Testis (tissue), 3 donors: ENCODE results near the gene IL7R. TPM values are rescaled to one million over a fixed set of nuclear protein-coding genes. Genes with fewer than 3 reads are reported as not detected.
"Not testable (repeated sequence)": the region's sequence is repeated elsewhere in the genome, so short reads cannot be mapped to it uniquely, and the experiment has no call there.

Source experiments
- DNase-seq: peaks from one replicate; pipeline ENCODE4 v3.0.0-alpha.2; 2019
- H3K27ac ChIP-seq, 2 donors: fragments of 200-600 bp; sonication (generic); one replicate each; pipeline ENCODE4 v1.5.1; 2019
- H3K27me3 ChIP-seq: fragments of 200-600 bp; sonication (generic); one replicate; pipeline ENCODE4 v1.5.1; 2019
- H3K36me3 ChIP-seq: fragments of 200-600 bp; sonication (generic); one replicate; pipeline ENCODE4 v1.5.1; 2017; ENCODE audit warnings: low read depth; ENCODE audit errors: missing control alignments
- H3K4me1 ChIP-seq: fragments of 200-600 bp; sonication (generic); one replicate; pipeline ENCODE4 v1.5.1; 2019
- H3K4me3 ChIP-seq, 2 donors: fragments of 200-600 bp; sonication (generic); one replicate each; pipeline ENCODE4 v1.5.1; 2017 to 2019
- H3K9me3 ChIP-seq: fragments of 200-600 bp; sonication (generic); one replicate; pipeline ENCODE4 v1.5.1; 2017
- POLR2A ChIP-seq: fragments of 450-650 bp; IDR thresholded peaks from one replicate; pipeline ENCODE4 v1.6.1; 2017; ENCODE audit warnings: antibody characterized with exemption, mild to moderate bottlenecking, moderate library complexity
- WGBS, 2 donors: methylation state at CpG; one replicate each; pipeline ENCODE4 v1.1.5; 2018; 5-methylcytosine and 5-hydroxymethylcytosine counted together
- intact Hi-C: fragments of 100-400 bp; cut with DNase I; formaldehyde crosslinking; loops from one replicate; pipeline ENCODE4 v1.15.1; 2023; ENCODE audit warnings: low total_unique reads
- polyA plus RNA-seq: library from polyadenylated mRNA; stranded (reverse); fragments of 350-450 nt; fragmentation: Illumina TruSeq; extraction: RNeasy Lipid Tissue Mini Kit (QIAGEN cat#74804); gene quantifications from one replicate; pipeline ENCODE4 v1.2.3, GENCODE V29; 2014; ENCODE audit warnings: low read depth, low replicate concordance; ENCODE audit not compliant: insufficient read depth
- total RNA-seq, 2 donors: library from RNA; depleted of rRNA; stranded (reverse); fragments of >200 nt; gene quantifications; one replicate each; pipeline ENCODE4 v1.2.3, GENCODE V29; 2016
- TF ChIP-seq, protein P1 (sequence below), 3 experiments: fragments of 450-650 bp in 2 of 3; fragments of 200-600 bp in 1 of 3; sonication (generic) in 1 of 3; IDR thresholded peaks; one replicate each; pipeline ENCODE4 v1.5.1; 2016 to 2019; ENCODE audit warnings: antibody characterized with exemption in 3 of 3, mild to moderate bottlenecking in 2 of 3, moderate library complexity in 1 of 3

The IL7R gene
- total and polyA plus RNA-seq, 3 donors from 2014 or later: 7.6 to 17.5 (median 12.1) TPM

DNA sequence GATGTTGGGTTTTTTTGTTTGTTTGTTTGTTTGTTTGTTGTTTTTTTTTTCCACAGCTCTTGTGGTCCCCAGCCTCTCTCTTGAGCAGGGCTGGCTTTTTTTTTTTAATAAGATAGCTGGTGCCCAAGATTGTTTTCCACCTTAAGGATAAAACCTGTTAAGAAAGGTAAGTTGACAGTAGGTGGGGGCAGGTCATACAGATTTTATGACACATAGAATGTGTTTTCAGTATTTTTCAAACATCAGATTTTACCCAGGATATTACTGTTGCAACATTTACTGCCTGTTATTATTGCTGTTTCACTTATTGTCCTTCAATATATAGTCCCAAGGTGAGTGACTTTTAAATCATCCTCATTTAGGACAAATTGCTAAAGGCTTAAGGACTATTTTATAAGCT is 3.9 kb upstream of the IL7R start:
- no peak for DNase-seq
- Histone ChIP-seq H3K27ac (peak overlapping the region; percentile 5 to 81), H3K4me1 (peaks cover 37% of the 10 kb centered on the region), H3K4me3 (no peak overlapping the region), H3K27me3 (no peaks in the 10 kb centered on the region), H3K36me3 (no peaks in the 10 kb centered on the region), H3K9me3 (no peaks in the 10 kb centered on the region)
- intact Hi-C loops: no loop called here
- no peak for TF ChIP-seq POLR2A
- TF ChIP-seq, protein P1, sequence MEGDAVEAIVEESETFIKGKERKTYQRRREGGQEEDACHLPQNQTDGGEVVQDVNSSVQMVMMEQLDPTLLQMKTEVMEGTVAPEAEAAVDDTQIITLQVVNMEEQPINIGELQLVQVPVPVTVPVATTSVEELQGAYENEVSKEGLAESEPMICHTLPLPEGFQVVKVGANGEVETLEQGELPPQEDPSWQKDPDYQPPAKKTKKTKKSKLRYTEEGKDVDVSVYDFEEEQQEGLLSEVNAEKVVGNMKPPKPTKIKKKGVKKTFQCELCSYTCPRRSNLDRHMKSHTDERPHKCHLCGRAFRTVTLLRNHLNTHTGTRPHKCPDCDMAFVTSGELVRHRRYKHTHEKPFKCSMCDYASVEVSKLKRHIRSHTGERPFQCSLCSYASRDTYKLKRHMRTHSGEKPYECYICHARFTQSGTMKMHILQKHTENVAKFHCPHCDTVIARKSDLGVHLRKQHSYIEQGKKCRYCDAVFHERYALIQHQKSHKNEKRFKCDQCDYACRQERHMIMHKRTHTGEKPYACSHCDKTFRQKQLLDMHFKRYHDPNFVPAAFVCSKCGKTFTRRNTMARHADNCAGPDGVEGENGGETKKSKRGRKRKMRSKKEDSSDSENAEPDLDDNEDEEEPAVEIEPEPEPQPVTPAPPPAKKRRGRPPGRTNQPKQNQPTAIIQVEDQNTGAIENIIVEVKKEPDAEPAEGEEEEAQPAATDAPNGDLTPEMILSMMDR (IDR thresholded peaks at IDR 0.05): no peak

DNA sequence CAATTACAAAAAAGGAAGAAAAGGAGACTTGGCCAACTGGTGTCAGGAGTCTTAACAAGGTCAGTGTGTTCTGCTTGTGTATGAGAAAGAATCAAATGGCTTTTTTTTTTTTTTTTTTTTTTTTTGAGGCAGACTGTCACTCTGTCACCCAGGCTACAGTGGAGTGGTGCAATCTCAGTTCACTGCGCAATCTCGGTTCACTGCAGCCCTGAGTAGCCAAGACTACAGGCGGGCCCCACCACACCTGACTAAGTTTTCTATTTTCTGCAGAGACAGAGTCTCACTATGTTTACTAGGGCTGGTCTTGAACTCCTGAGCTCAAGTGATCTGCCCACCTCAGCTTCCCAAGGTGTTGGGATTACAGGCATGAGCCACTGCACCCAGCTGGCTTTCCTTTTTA is 3.1 kb upstream of the IL7R start:
- 47 to 59% methylated on average over 3 of the region's 3 CpGs for WGBS, 2 donors
- Histone ChIP-seq H3K27me3 (no peaks in the 10 kb centered on the region), H3K27ac (peak overlapping the region; percentile 5 to 81), H3K9me3 (no peaks in the 10 kb centered on the region), H3K4me1 (peaks cover 37% of the 10 kb centered on the region), H3K4me3 (no peak overlapping the region), H3K36me3 (no peaks in the 10 kb centered on the region)
- TF ChIP-seq, protein P1 (IDR thresholded peaks at IDR 0.05): no peak
- TF ChIP-seq POLR2A: no peak
- peak; percentile 47 for DNase-seq
- intact Hi-C loops: no loop called here

DNA sequence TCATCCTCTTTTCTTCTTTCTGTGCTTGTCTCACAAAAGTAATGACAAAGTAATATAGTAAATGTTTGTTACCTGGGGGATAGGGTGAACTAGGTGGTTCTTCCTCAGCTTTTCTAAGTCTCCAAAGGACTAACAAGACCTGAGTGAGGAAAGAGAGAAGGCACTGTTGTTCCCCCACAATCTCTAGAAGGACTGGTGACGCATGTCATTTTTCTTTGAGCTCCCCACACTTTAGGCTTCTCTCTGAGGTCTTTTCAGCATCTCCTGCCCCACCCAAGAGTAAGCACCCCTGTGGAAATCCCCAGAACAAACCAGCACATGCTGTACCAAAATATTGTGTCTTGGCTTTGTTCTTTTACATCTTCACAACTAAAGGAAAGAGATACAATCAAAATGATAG is 2.4 kb upstream of the IL7R start:
- Histone ChIP-seq H3K36me3 (no peaks in the 10 kb centered on the region), H3K27ac (peak overlapping the region; percentile 5 to 81), H3K27me3 (no peaks in the 10 kb centered on the region), H3K4me3 (no peak overlapping the region), H3K9me3 (no peaks in the 10 kb centered on the region), H3K4me1 (peaks cover 37% of the 10 kb centered on the region)
- WGBS, 2 donors: 48 to 64% methylated on average over 1 of the region's 1 CpG
- DNase-seq: no peak
- intact Hi-C loops: no loop called here
- TF ChIP-seq POLR2A: no peak
- TF ChIP-seq, protein P1 (IDR thresholded peaks at IDR 0.05): no peak

DNA sequence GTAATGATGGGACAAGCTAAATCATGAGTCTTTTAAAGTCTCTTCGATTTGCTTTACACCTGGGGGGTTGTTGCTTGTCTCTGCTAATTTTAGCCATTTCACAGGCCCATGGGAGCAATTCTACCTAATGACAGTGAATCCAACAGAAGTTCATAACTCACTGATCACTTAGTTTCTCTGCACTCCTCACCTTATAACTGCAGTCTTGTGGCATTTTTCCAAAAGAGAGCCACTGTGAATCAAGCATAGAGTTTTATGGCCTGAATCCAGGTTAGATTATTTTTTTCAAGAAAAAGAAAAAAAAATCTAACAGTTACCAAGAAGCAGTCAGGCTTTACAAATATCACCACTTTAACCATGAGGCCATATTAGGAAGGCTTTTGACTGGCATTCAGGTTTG is 1.5 kb upstream of the IL7R start:
- H3K36me3 ChIP-seq: no peaks in the 10 kb centered on the region
- H3K27ac ChIP-seq: peak overlapping the region in 1 of 2 donors; percentile 81
- H3K4me3 ChIP-seq: no peak overlapping the region
- TF ChIP-seq, protein P1 (IDR thresholded peaks at IDR 0.05): no peak
- no peak for TF ChIP-seq POLR2A
- intact Hi-C loops: no loop called here
- no peaks in the 10 kb centered on the region for H3K9me3 ChIP-seq
- H3K27me3 ChIP-seq: no peaks in the 10 kb centered on the region
- 66 to 83% methylated on average over 1 of the region's 1 CpG for WGBS, 2 donors
- DNase-seq: no peak
- H3K4me1 ChIP-seq: peaks cover 37% of the 10 kb centered on the region

DNA sequence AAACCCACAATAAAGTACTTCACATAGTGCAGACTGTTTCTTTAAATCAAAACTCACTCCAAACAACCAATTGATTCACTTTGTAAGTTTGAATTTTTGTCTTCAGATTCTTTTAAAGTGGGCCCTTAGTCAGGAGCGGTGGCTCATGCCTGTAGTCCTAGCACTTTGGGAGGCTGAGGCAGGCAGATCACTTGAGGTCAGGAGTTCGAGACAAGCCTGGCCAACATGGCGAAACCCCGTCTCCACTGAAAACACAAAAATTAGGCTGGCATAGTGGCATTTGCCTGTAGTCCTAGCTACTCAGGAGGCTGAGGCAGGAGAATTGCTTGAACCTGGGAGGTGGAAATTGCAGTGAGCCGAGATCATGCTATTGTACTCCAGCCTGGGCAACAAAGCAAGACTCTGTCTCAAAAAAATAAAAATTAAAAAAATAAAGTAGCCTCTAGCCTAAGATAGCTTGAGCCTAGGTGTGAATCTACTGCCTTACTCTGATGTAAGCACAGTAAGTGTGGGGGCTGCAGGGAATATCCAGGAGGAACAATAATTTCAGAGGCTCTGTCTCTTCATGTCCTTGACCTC is 416 bp upstream of the IL7R start:
- WGBS, 2 donors: 92% methylated on average over 5 of the region's 5 CpGs
- peaks cover 40% of the 10 kb centered on the region for H3K4me1 ChIP-seq
- DNase-seq, intact Hi-C loops, H3K36me3 ChIP-seq, H3K4me3 ChIP-seq, H3K27me3 ChIP-seq, H3K9me3 ChIP-seq: not testable (repeated sequence)
- H3K27ac ChIP-seq: peak overlapping the region in 1 of 2 donors; percentile 43
